PC-9 (cell line): Measurements from ENCODE around the gene HIRA. TPM values are rescaled to one million over a fixed set of nuclear protein-coding genes. Genes with fewer than 3 reads are reported as not detected.

ENCODE experiments used
- BruUV-seq: library from RNA; stranded (reverse); fragments of 400-500 nt; replicated peaks from 2 replicates; lab custom pipeline; 2021; lab: Mats Ljungman, UMichigan
- CTCF ChIA-PET: fragments of 300-600 bp; sonication (Branson Sonifier 250); formaldehyde crosslinking; loops from one replicate; lab custom pipeline; 2022; ENCODE audit warnings: antibody characterized with exemption; lab: Charles Lee
- POLR2A ChIA-PET: fragments of 300-600 bp; sonication (Branson Sonifier 250); formaldehyde crosslinking; loops from one replicate; lab custom pipeline; 2022; ENCODE audit warnings: antibody characterized with exemption; ENCODE audit not compliant: unreplicated experiment; lab: Charles Lee
- DNase-seq, 2 experiments: peaks; one replicate each; pipeline versions ENCODE4 v3.0.0 to v3.0.0-alpha.2; 2015 to 2022; ENCODE audit warnings: mixed read lengths in 1 of 2
- H2AFZ ChIP-seq: fragments of 200-600 bp; sonication (generic); 2 replicates; pipeline ENCODE4 v1.8.1; 2017; ENCODE audit warnings: antibody characterized with exemption
- H3F3A ChIP-seq: fragments of 200-600 bp; sonication (generic); 2 replicates; pipeline ENCODE4 v1.8.1; 2017; ENCODE audit warnings: antibody characterized with exemption, mild to moderate bottlenecking, low read depth; ENCODE audit not compliant: insufficient read depth
- H3K27ac ChIP-seq: fragments of 200-600 bp; sonication (generic); 2 replicates; pipeline ENCODE4 v1.6.1; 2016; ENCODE audit warnings: mixed run types
- H3K27me3 ChIP-seq: fragments of 200-600 bp; sonication (generic); 2 replicates; pipeline ENCODE4 v1.6.1; 2016; ENCODE audit warnings: low read depth, mixed run types; ENCODE audit not compliant: insufficient read depth
- H3K36me3 ChIP-seq: fragments of 200-600 bp; sonication (generic); 2 replicates; pipeline ENCODE4 v1.6.1; 2016; ENCODE audit warnings: low read depth, mixed run types
- H3K4me1 ChIP-seq: fragments of 200-600 bp; sonication (generic); replicated peaks from 2 replicates; pipeline ENCODE4 v1.6.1; 2016; ENCODE audit warnings: mixed run types; ENCODE audit not compliant: insufficient read depth
- H3K4me2 ChIP-seq: fragments of 200-600 bp; sonication (generic); 2 replicates; pipeline ENCODE4 v1.6.1; 2017; ENCODE audit warnings: mixed run types
- H3K4me3 ChIP-seq: fragments of 200-600 bp; sonication (generic); 2 replicates; pipeline ENCODE4 v1.6.1; 2016; ENCODE audit warnings: mixed run types
- H3K79me2 ChIP-seq: fragments of 200-600 bp; sonication (generic); 2 replicates; pipeline ENCODE4 v1.6.1; 2017; ENCODE audit warnings: low read depth, mixed run types
- H3K9me2 ChIP-seq: fragments of 200-600 bp; sonication (generic); 2 replicates; pipeline ENCODE4 v1.8.1; 2017; ENCODE audit warnings: mild to moderate bottlenecking; ENCODE audit not compliant: insufficient read depth
- H3K9me3 ChIP-seq: fragments of 200-600 bp; sonication (generic); 2 replicates; pipeline ENCODE4 v1.8.1; 2016; ENCODE audit warnings: low read depth; ENCODE audit not compliant: insufficient read depth
- H4K20me1 ChIP-seq: fragments of 200-600 bp; sonication (generic); 2 replicates; pipeline ENCODE4 v1.8.1; 2017; ENCODE audit not compliant: insufficient read depth
- CTCF ChIP-seq: fragments of 200-600 bp; sonication (generic); conservative IDR thresholded peaks from 2 replicates; pipeline ENCODE4 v1.6.1; 2017; ENCODE audit warnings: mixed run types, antibody characterized with exemption, mild to moderate bottlenecking, moderate library complexity
- EZH2 ChIP-seq: fragments of 200-600 bp; sonication (generic); IDR thresholded peaks from 2 replicates; pipeline ENCODE4 v1.8.0; 2017; ENCODE audit warnings: antibody characterized with exemption, low read depth
- intact Hi-C: fragments of 100-400 bp; cut with micrococcal nuclease; formaldehyde crosslinking; loops from one replicate; pipeline ENCODE4 v1.10.0; 2022; ENCODE audit not compliant: unreplicated experiment
- total RNA-seq: library from RNA; stranded (reverse); gene quantifications from 2 replicates; pipeline ENCODE4 v1.2.3, GENCODE V29; 2021

HIRA gene
- total RNA-seq, 1 experiment from 2014 or later: 19.2 TPM

- CTCF ChIA-PET: no interaction called here
- no peaks in the 10 kb centered on the region for H4K20me1 ChIP-seq
- no TSS peak for BruUV-seq
- H3K4me1 ChIP-seq: no peaks in the 10 kb centered on the region
- TF ChIP-seq CTCF: no peak
- no peak for TF ChIP-seq EZH2
- no peak overlapping the region for H3K4me2 ChIP-seq
- H3K9me3 ChIP-seq: no peaks in the 10 kb centered on the region
- no peaks in the 10 kb centered on the region for H3K36me3 ChIP-seq
- H3F3A ChIP-seq: no peaks in the 10 kb centered on the region
- H3K4me3 ChIP-seq: no peak overlapping the region
- no peak for DNase-seq
- no peak overlapping the region for H3K27ac ChIP-seq
- H2AFZ ChIP-seq: no peak overlapping the region
- H3K79me2 ChIP-seq: no peaks in the 10 kb centered on the region
- H3K9me2 ChIP-seq: no peaks in the 10 kb centered on the region
- H3K27me3 ChIP-seq: no peaks in the 10 kb centered on the region
- POLR2A ChIA-PET: no interaction called here
- intact Hi-C loops: no loop called here
These were observed 72.6 kb downstream of the HIRA start for GRCh38 chr22:19358703-19359553.

DNA sequence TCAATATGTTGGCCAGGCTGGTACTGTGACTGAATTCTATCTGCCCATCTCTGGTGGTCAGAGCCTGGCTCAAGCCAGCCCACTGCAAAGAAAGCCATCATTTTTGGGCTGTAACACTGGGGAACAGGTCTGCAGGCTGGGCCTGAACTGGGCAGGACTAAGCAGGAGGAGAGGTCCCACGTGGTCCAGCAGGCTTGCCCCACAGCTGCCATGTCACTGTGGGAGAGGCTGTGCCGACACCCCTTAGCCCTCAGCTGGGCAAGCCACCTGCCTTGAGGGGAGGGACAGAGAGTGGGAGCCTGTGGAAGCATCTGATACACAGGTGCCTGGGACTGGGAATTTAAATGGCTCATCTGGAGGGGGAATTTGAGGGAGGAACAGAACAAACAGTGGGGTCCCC, 73.3 kb downstream of the HIRA start:
- no peaks in the 10 kb centered on the region for H3K4me1 ChIP-seq
- intact Hi-C loops: no loop called here
- ChIA-PET CTCF (no interaction called here), POLR2A (no interaction called here)
- no peak overlapping the region for H2AFZ ChIP-seq
- no peaks in the 10 kb centered on the region for H3K79me2 ChIP-seq
- H3K4me3 ChIP-seq: no peak overlapping the region
- no peak overlapping the region for H3K4me2 ChIP-seq
- no peaks in the 10 kb centered on the region for H3K9me3 ChIP-seq
- no TSS peak for BruUV-seq
- TF ChIP-seq CTCF: no peak
- TF ChIP-seq EZH2: no peak
- DNase-seq: no peak
- H3F3A ChIP-seq: no peaks in the 10 kb centered on the region
- H3K9me2 ChIP-seq: no peaks in the 10 kb centered on the region
- no peaks in the 10 kb centered on the region for H3K36me3 ChIP-seq
- H4K20me1 ChIP-seq: no peaks in the 10 kb centered on the region
- no peak overlapping the region for H3K27ac ChIP-seq
- no peaks in the 10 kb centered on the region for H3K27me3 ChIP-seq

GRCh38 chr22:19357270-19358105, 74.0 kb downstream of the HIRA start:
- no peaks in the 10 kb centered on the region for H4K20me1 ChIP-seq
- H3K27ac ChIP-seq: no peak overlapping the region
- no TSS peak for BruUV-seq
- TF ChIP-seq CTCF: no peak
- no peak for TF ChIP-seq EZH2
- ChIA-PET CTCF (no interaction called here), POLR2A (no interaction called here)
- intact Hi-C loops: no loop called here
- H3K4me1 ChIP-seq: no peaks in the 10 kb centered on the region
- H3F3A ChIP-seq: no peaks in the 10 kb centered on the region
- no peaks in the 10 kb centered on the region for H3K36me3 ChIP-seq
- H3K9me2 ChIP-seq: no peaks in the 10 kb centered on the region
- DNase-seq: no peak
- H3K4me2 ChIP-seq: no peak overlapping the region
- H3K9me3 ChIP-seq: no peaks in the 10 kb centered on the region
- H3K4me3 ChIP-seq: no peak overlapping the region
- no peaks in the 10 kb centered on the region for H3K27me3 ChIP-seq
- no peaks in the 10 kb centered on the region for H3K79me2 ChIP-seq
- no peak overlapping the region for H2AFZ ChIP-seq
